Lung (tissue), 12 donors: ENCODE measurements around the gene MAPK9. TPM values are rescaled to one million over a fixed set of nuclear protein-coding genes. Genes with fewer than 3 reads are reported as not detected.

Experiments used
- ATAC-seq: fragments of 200-7000 bp; cut with Tn5 transposase; one replicate; pipeline ENCODE4 v1.9.1; 2020; ENCODE audit warnings: moderate number of reproducible peaks; ENCODE audit not compliant: insufficient read depth, low FRiP score
- DNase-seq, 3 donors: peaks; one replicate each; pipeline ENCODE4 v3.0.0-alpha.2; 2013 to 2017
- H3K27ac ChIP-seq, 2 donors: one replicate each; pipeline ENCODE4 v1.5.1; 2013; ENCODE audit warnings: mild to moderate bottlenecking in 2 of 2, moderate library complexity in 2 of 2, control low read depth in 1 of 2, inconsistent platforms in 1 of 2, low read depth in 1 of 2, low read length in 1 of 2
- H3K27me3 ChIP-seq, 3 donors: one replicate each; pipeline ENCODE4 v1.5.1; 2013; ENCODE audit warnings: low read length in 2 of 3; ENCODE audit not compliant: control insufficient read depth in 3 of 3, insufficient read depth in 3 of 3
- H3K36me3 ChIP-seq, 4 donors: one replicate each; pipeline ENCODE4 v1.5.1; 2013; ENCODE audit warnings: low read length in 4 of 4, mild to moderate bottlenecking in 1 of 4, moderate library complexity in 1 of 4; ENCODE audit not compliant: control insufficient read depth in 4 of 4, insufficient read depth in 4 of 4
- H3K4me1 ChIP-seq, 5 donors: one replicate each; pipeline ENCODE4 v1.5.1; 2013; ENCODE audit warnings: low read length in 5 of 5, mild to moderate bottlenecking in 2 of 5, moderate library complexity in 1 of 5; ENCODE audit not compliant: control insufficient read depth in 5 of 5, insufficient read depth in 5 of 5
- H3K4me3 ChIP-seq: one replicate; pipeline ENCODE4 v1.5.1; 2013; ENCODE audit warnings: mild to moderate bottlenecking, control low read depth, moderate library complexity
- H3K9ac ChIP-seq, 2 donors: one replicate each; pipeline ENCODE4 v1.5.1; 2013; ENCODE audit warnings: low read length in 2 of 2, control low read depth in 1 of 2; ENCODE audit not compliant: insufficient read depth in 1 of 2
- H3K9me3 ChIP-seq, 4 donors: one replicate each; pipeline ENCODE4 v1.5.1; 2013; ENCODE audit warnings: low read length in 3 of 4, mild to moderate bottlenecking in 1 of 4, moderate library complexity in 1 of 4; ENCODE audit not compliant: control insufficient read depth in 4 of 4, insufficient read depth in 3 of 4
- WGBS, 2 donors: extraction: QIAGEN DNeasy Blood & Tissue Kit; methylation state at CpG; one replicate each; pipeline ENCODE4 v1.1.7; 2013; 5-methylcytosine and 5-hydroxymethylcytosine counted together
- polyA plus RNA-seq, 2 donors: library from polyadenylated mRNA; stranded (reverse); fragments of 200-250 nt; gene quantifications; one replicate each; pipeline ENCODE4 v1.2.1, GENCODE V29; 2013
- total RNA-seq, 2 donors: library from RNA; depleted of rRNA in 1 of 2; stranded (reverse); fragments of >200 nt in 1 of 2; gene quantifications; one replicate each; pipeline ENCODE4 v1.2.1, GENCODE V29; 2014 to 2021
- TF ChIP-seq, protein P1 (sequence below): IDR thresholded peaks from 2 replicates; pipeline ENCODE4 v1.5.1; 2012; ENCODE audit warnings: mild to moderate bottlenecking; ENCODE audit errors: control extremely low read depth, extremely low read depth
- donor health status: control.
- donor health status: control.
- donor health status: Bipolar disorder and iron deficiency.
- donor health status: healthy.
- donor health status: DM: yes; HTN: yes; CAD: no.

Gene MAPK9
- total and polyA plus RNA-seq, 4 donors, result 13.1 to 38.1 (median 23.6) TPM

DNA sequence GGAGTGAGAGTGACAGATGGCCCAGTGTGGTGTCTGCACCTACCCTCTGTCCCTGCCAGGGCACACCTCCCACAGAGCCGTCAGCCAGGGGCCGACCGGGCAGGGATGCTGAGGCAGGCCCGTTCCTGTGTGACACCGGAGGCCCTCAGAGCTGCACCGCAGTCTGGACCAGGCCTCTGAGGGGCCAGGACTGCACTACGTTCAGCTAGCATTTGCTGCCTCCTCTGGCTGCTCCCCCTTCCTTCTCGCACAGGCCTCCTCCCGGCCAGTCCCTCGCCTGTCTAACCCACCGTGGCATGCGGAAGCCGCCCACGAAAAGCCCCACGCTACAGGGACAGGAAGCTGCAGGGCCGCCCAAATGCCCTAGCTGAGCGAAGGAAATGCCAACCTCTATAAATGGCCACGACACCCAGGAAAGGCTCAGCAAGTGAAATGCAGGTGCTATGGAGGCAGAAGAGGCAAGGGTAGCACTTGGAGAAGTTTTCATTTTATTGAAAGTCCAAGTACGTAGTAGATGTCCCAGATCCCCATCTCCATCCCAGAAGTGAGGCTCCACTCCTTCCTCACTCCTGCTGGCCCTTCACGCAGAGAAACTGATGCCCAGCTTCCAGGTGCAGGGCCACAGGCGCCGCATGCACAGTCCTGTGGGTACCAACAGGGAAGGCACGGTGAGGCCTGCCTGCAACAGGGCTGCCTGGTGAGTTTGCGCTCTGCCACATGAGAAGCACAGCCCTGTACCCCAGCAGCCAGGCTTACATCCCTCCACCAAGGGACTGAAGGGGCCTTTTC, 38.7 kb downstream of the MAPK9 start:
- DNase-seq (no peak), ATAC-seq (no peak)
- 94 to 98% methylated on average over 24 of the region's 24 CpGs for WGBS, 2 donors
- Histone ChIP-seq H3K9ac (no peak overlapping the region), H3K4me3 (no peak overlapping the region), H3K27ac (no peak overlapping the region), H3K27me3 (no peaks in the 10 kb centered on the region), H3K36me3 (peaks cover 17 to 50% (median 31%) of the 10 kb centered on the region in 4 donors), H3K4me1 (no peaks in the 10 kb centered on the region), H3K9me3 (peaks cover 4 to 70% (median 41%) of the 10 kb centered on the region in 4 donors)
- TF ChIP-seq, protein P1, sequence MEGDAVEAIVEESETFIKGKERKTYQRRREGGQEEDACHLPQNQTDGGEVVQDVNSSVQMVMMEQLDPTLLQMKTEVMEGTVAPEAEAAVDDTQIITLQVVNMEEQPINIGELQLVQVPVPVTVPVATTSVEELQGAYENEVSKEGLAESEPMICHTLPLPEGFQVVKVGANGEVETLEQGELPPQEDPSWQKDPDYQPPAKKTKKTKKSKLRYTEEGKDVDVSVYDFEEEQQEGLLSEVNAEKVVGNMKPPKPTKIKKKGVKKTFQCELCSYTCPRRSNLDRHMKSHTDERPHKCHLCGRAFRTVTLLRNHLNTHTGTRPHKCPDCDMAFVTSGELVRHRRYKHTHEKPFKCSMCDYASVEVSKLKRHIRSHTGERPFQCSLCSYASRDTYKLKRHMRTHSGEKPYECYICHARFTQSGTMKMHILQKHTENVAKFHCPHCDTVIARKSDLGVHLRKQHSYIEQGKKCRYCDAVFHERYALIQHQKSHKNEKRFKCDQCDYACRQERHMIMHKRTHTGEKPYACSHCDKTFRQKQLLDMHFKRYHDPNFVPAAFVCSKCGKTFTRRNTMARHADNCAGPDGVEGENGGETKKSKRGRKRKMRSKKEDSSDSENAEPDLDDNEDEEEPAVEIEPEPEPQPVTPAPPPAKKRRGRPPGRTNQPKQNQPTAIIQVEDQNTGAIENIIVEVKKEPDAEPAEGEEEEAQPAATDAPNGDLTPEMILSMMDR, result no peak

- peaks cover 23 to 46% (median 31%) of the 10 kb centered on the region in 4 donors for H3K36me3 ChIP-seq
- H3K27ac ChIP-seq, result no peak overlapping the region
- no peak for DNase-seq
- H3K4me1 ChIP-seq, result no peaks in the 10 kb centered on the region
- H3K9me3 ChIP-seq, result peaks cover 4 to 74% (median 28%) of the 10 kb centered on the region in 4 donors
- no peaks in the 10 kb centered on the region for H3K27me3 ChIP-seq
- no peak overlapping the region for H3K9ac ChIP-seq
- H3K4me3 ChIP-seq, result no peak overlapping the region
- ATAC-seq, result no peak
- WGBS, 2 donors, result 96 to 98% methylated on average over 7 of the region's 7 CpGs
- TF ChIP-seq, protein P1, result no peak
These were observed 40.0 kb downstream of the MAPK9 start for GRCh38 chr5:180251887-180252286.

DNA sequence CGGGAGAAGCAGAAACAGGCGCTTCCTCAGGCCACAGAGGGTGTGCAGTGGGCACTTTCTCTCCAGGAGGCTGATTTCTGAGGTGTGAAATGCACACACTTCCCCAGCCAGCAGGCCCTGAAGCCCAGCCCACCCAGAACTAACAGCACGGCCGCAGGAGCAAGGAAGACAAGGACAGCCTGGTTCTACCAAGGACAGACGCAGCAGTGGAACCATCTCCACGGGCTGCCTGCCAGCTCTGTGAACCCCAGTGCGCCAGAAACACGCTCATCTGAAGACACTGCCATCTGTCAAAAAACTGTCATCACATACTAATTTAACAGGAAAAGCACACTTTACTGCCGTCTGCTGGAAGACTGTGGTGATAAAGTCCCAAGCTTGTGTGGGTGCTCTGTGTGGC, 40.7 kb downstream of the MAPK9 start:
- DNase-seq (no peak), ATAC-seq (no peak)
- Histone ChIP-seq H3K4me1 (no peaks in the 10 kb centered on the region), H3K36me3 (peaks cover 18 to 40% (median 27%) of the 10 kb centered on the region in 4 donors), H3K4me3 (no peak overlapping the region), H3K9me3 (peaks cover 2 to 69% (median 26%) of the 10 kb centered on the region in 4 donors), H3K27me3 (no peaks in the 10 kb centered on the region), H3K27ac (no peak overlapping the region), H3K9ac (no peak overlapping the region)
- 94 to 96% methylated on average over 9 of the region's 9 CpGs for WGBS, 2 donors
- TF ChIP-seq, protein P1, result no peak

GRCh38 chr5:180250329-180250728, 41.6 kb downstream of the MAPK9 start:
- H3K27me3 ChIP-seq, result no peaks in the 10 kb centered on the region
- DNase-seq, result no peak
- no peak overlapping the region for H3K4me3 ChIP-seq
- no peak overlapping the region for H3K27ac ChIP-seq
- 89 to 95% methylated on average over 4 of the region's 4 CpGs for WGBS, 2 donors
- peaks cover 18 to 40% (median 29%) of the 10 kb centered on the region in 4 donors for H3K36me3 ChIP-seq
- no peak for ATAC-seq
- no peaks in the 10 kb centered on the region for H3K4me1 ChIP-seq
- no peak overlapping the region for H3K9ac ChIP-seq
- TF ChIP-seq, protein P1, result no peak
- peaks cover 2 to 67% (median 20%) of the 10 kb centered on the region in 4 donors for H3K9me3 ChIP-seq
